H1 (cell line): ENCODE measurements around the gene TGM3. TPM values are rescaled to one million over a fixed set of nuclear protein-coding genes. Genes with fewer than 3 reads are reported as not detected.
A peak's percentile ranks its signal among the peaks of the same experiment; 100 is the strongest.

Experiments
- CTCF ChIA-PET: fragments of 300-600 bp; sonication (Branson Sonifier 250); formaldehyde crosslinking; loops from one replicate; lab custom pipeline; 2021; ENCODE audit not compliant: partially characterized antibody; lab: Charles Lee
- POLR2A ChIA-PET: fragments of 300-600 bp; sonication (Branson Sonifier 250); formaldehyde crosslinking; loops from one replicate; lab custom pipeline; 2021; ENCODE audit warnings: inconsistent platforms; ENCODE audit not compliant: partially characterized antibody; lab: Charles Lee
- DNase-seq, 2 experiments: peaks; one replicate each; pipeline versions ENCODE4 v3.0.0 to v3.0.0-alpha.2; 2010 to 2022; ENCODE audit warnings: low spot score in 2 of 2, low read depth in 1 of 2, mixed read lengths in 1 of 2
- FAIRE-seq: peaks from 2 replicates; lab custom pipeline; 2011; peaks lifted over from hg19 to GRCh38; lab: Jason Lieb, UNC
- H2AFZ ChIP-seq: 2 replicates; pipeline ENCODE4 v1.8.1; 2012; ENCODE audit warnings: low read length, inconsistent platforms
- H2AK5ac ChIP-seq: 2 replicates; pipeline ENCODE4 v1.6.1; 2013; ENCODE audit warnings: low read depth, low read length
- H2BK120ac ChIP-seq: replicated peaks from 2 replicates; pipeline ENCODE3; 2013; ENCODE audit warnings: low read depth, low read length, inconsistent platforms
- H2BK12ac ChIP-seq: 2 replicates; pipeline ENCODE4 v1.6.1; 2013; ENCODE audit warnings: low read depth, low read length
- H2BK15ac ChIP-seq: 2 replicates; pipeline ENCODE4 v1.6.1; 2013; ENCODE audit warnings: low read length
- H2BK20ac ChIP-seq: 2 replicates; pipeline ENCODE4 v1.6.1; 2013; ENCODE audit warnings: low read length
- H2BK5ac ChIP-seq: 2 replicates; pipeline ENCODE4 v1.6.1; 2013; ENCODE audit warnings: low read depth, low read length
- H3K14ac ChIP-seq: 2 replicates; pipeline ENCODE4 v1.6.1; 2013; ENCODE audit warnings: inconsistent platforms; ENCODE audit not compliant: insufficient read length
- H3K18ac ChIP-seq: 2 replicates; pipeline ENCODE4 v1.6.1; 2013; ENCODE audit warnings: low read length; ENCODE audit errors: extremely low read depth
- H3K23ac ChIP-seq: 2 replicates; pipeline ENCODE4 v1.6.1; 2013; ENCODE audit warnings: inconsistent platforms; ENCODE audit not compliant: insufficient read length
- H3K23me2 ChIP-seq: 2 replicates; pipeline ENCODE4 v1.6.1; 2013; ENCODE audit warnings: low read depth, low read length
- H3K27ac ChIP-seq: 2 replicates; pipeline ENCODE4 v1.6.1; 2011; ENCODE audit warnings: low read depth, low read length, inconsistent platforms
- H3K27me3 ChIP-seq, 4 experiments: replicated peaks in 1 of 4; 1 replicate in 1 of 4; 2 replicates in 3 of 4; pipeline versions ENCODE4 v1.6.1 to v1.8.1; 2011 to 2013; ENCODE audit warnings: low read length in 3 of 4, mild to moderate bottlenecking in 3 of 4, inconsistent platforms in 2 of 4, mixed read lengths in 2 of 4, moderate library complexity in 1 of 4; ENCODE audit not compliant: control insufficient read depth in 3 of 4, insufficient read depth in 3 of 4; ENCODE audit errors: extremely low read depth in 1 of 4
- H3K36me3 ChIP-seq, 4 experiments: 2 replicates each; pipeline versions ENCODE4 v1.6.1 to v1.8.1; 2011 to 2013; ENCODE audit warnings: mild to moderate bottlenecking in 4 of 4, low read length in 3 of 4, moderate library complexity in 2 of 4, control low read depth in 1 of 4, inconsistent platforms in 1 of 4; ENCODE audit not compliant: insufficient read depth in 4 of 4, control insufficient read depth in 2 of 4
- H3K4ac ChIP-seq: replicated peaks from 2 replicates; pipeline ENCODE3; 2013; ENCODE audit warnings: low read length, low read depth, mixed read lengths, inconsistent platforms; ENCODE audit not compliant: insufficient read length
- H3K4me1 ChIP-seq, 4 experiments: replicated peaks in 1 of 4; 1 replicate in 1 of 4; 2 replicates in 3 of 4; pipeline versions ENCODE4 v1.6.1 to v1.8.1; 2011 to 2013; ENCODE audit warnings: low read length in 3 of 4, inconsistent platforms in 2 of 4, mixed read lengths in 1 of 4; ENCODE audit not compliant: insufficient read depth in 4 of 4, control insufficient read depth in 3 of 4
- H3K4me2 ChIP-seq, 2 experiments: 2 replicates each; pipeline versions ENCODE4 v1.6.1 to v1.8.1; 2011 to 2013; ENCODE audit warnings: low read depth in 2 of 2, low read length in 2 of 2, control low read depth in 1 of 2, inconsistent platforms in 1 of 2, mild to moderate bottlenecking in 1 of 2; ENCODE audit not compliant: insufficient read depth in 1 of 2
- H3K4me3 ChIP-seq, 4 experiments: fragments of 200-600, 300-600 bp in 1 of 4; sonication (generic), shearing (Covaris generic), sonication (Bioruptor Twin) in 1 of 4; 2 replicates each; pipeline versions ENCODE4 v1.5.1 to v1.8.1; 2011 to 2016; ENCODE audit warnings: low read length in 4 of 4, low read depth in 3 of 4, control low read depth in 2 of 4, inconsistent platforms in 2 of 4, mild to moderate bottlenecking in 2 of 4, mixed read lengths in 1 of 4, moderate library complexity in 1 of 4; ENCODE audit not compliant: insufficient read depth in 2 of 4; ENCODE audit errors: extremely low read depth in 1 of 4
- H3K56ac ChIP-seq: replicated peaks from 2 replicates; pipeline ENCODE3; 2013; ENCODE audit warnings: low read depth, mild to moderate bottlenecking, mixed read lengths, low read length, inconsistent platforms; ENCODE audit not compliant: insufficient read length
- H3K79me1 ChIP-seq: 2 replicates; pipeline ENCODE4 v1.6.1; 2013; ENCODE audit warnings: low read depth, low read length, control low read depth
- H3K79me2 ChIP-seq, 2 experiments: 2 replicates each; pipeline versions ENCODE4 v1.6.1 to v1.8.1; 2012 to 2013; ENCODE audit warnings: low read length in 2 of 2, mild to moderate bottlenecking in 2 of 2, inconsistent platforms in 1 of 2; ENCODE audit not compliant: insufficient read depth in 2 of 2, control insufficient read depth in 1 of 2
- H3K9ac ChIP-seq, 4 experiments: replicated peaks in 1 of 4; 1 replicate in 1 of 4; 2 replicates in 3 of 4; pipeline versions ENCODE4 v1.6.1 to v1.8.1; 2011 to 2013; ENCODE audit warnings: low read depth in 3 of 4, low read length in 3 of 4, control low read depth in 2 of 4, mild to moderate bottlenecking in 2 of 4, moderate library complexity in 2 of 4, inconsistent platforms in 1 of 4; ENCODE audit errors: extremely low read depth in 1 of 4
- H3K9me3 ChIP-seq, 2 experiments: 2 replicates each; pipeline versions ENCODE4 v1.6.1 to v1.8.1; 2012 to 2013; ENCODE audit warnings: mild to moderate bottlenecking in 2 of 2, moderate library complexity in 2 of 2, control low read depth in 1 of 2, inconsistent platforms in 1 of 2, low read depth in 1 of 2, low read length in 1 of 2, mixed read lengths in 1 of 2; ENCODE audit not compliant: insufficient read depth in 2 of 2
- H4K20me1 ChIP-seq, 2 experiments: replicated peaks in 1 of 2; 2 replicates each; pipeline versions ENCODE3 to v1.8.1; 2011 to 2013; ENCODE audit warnings: inconsistent platforms in 2 of 2, low read length in 2 of 2, mild to moderate bottlenecking in 1 of 2; ENCODE audit not compliant: insufficient read depth in 2 of 2, control insufficient read depth in 1 of 2
- H4K5ac ChIP-seq: 2 replicates; pipeline ENCODE4 v1.6.1; 2013; ENCODE audit warnings: low read length, low read depth, mixed read lengths, inconsistent platforms; ENCODE audit not compliant: insufficient read length
- H4K8ac ChIP-seq: 2 replicates; pipeline ENCODE4 v1.8.0; 2013; ENCODE audit warnings: mild to moderate bottlenecking, moderate library complexity, low read length, inconsistent platforms; ENCODE audit not compliant: insufficient read depth; ENCODE audit errors: extremely low read depth
- H4K91ac ChIP-seq: replicated peaks from 2 replicates; pipeline ENCODE3; 2013; ENCODE audit warnings: low read length, mixed read lengths, inconsistent platforms; ENCODE audit not compliant: insufficient read length
- BRCA1 ChIP-seq: IDR thresholded peaks from 2 replicates; pipeline ENCODE4 v1.6.1; 2012; ENCODE audit warnings: low read depth, low read length, improper control_type of control experiment
- CBX5 ChIP-seq: fragments of 300-800, 300-1000 bp; sonication (generic); IDR thresholded peaks from 2 replicates; pipeline ENCODE4 v1.7.1; 2016; ENCODE audit warnings: antibody characterized with exemption, low read length, low read depth
- GABPA ChIP-seq: IDR thresholded peaks from 2 replicates; pipeline ENCODE4 v1.6.1; 2011; ENCODE audit warnings: mild to moderate bottlenecking, low read length, moderate library complexity, borderline replicate concordance; ENCODE audit not compliant: insufficient read depth
- HDAC6 ChIP-seq: IDR thresholded peaks from one replicate; pipeline ENCODE4 v1.7.1; 2012; ENCODE audit warnings: low read depth, mild to moderate bottlenecking, inconsistent platforms, low read length, moderate library complexity
- JUN ChIP-seq: IDR thresholded peaks from 2 replicates; pipeline ENCODE4 v1.6.1; 2011; ENCODE audit warnings: low read depth, mild to moderate bottlenecking, improper control_type of control experiment, low read length
- KDM5A ChIP-seq: fragments of 200-600 bp; IDR thresholded peaks from 2 replicates; pipeline ENCODE4 v1.7.1; 2012; ENCODE audit warnings: mild to moderate bottlenecking, low read length, inconsistent platforms, mixed read lengths
- PHF8 ChIP-seq: fragments of 200-600 bp; sonication (generic); conservative IDR thresholded peaks from 2 replicates; pipeline ENCODE4 v1.7.1; 2012; ENCODE audit warnings: low read depth, mild to moderate bottlenecking, inconsistent platforms, low read length, moderate library complexity
- RNF2 ChIP-seq: fragments of 200-900, 300-1000 bp; sonication (generic); IDR thresholded peaks from 2 replicates; pipeline ENCODE4 v1.7.1; 2016; ENCODE audit warnings: borderline replicate concordance, low read depth, mild to moderate bottlenecking, antibody characterized with exemption, low read length; ENCODE audit not compliant: poor library complexity, severe bottlenecking; ENCODE audit errors: missing control alignments
- YY1 ChIP-seq: IDR thresholded peaks from 2 replicates; pipeline ENCODE4 v1.6.1; 2011; ENCODE audit warnings: low read depth, mild to moderate bottlenecking, low read length
- ZNF274 ChIP-seq: IDR thresholded peaks from 2 replicates; pipeline ENCODE4 v1.7.0; 2012; ENCODE audit warnings: low read length, borderline replicate concordance; ENCODE audit errors: extremely low read depth
- WGBS, 2 experiments: shearing (Covaris generic) in 1 of 2; methylation state at CpG; one replicate each; pipeline versions ENCODE4 v1.1.6 to v1.1.7; 2013 to 2015; ENCODE audit warnings: low lambda C conversion rate in 2 of 2, mixed read lengths in 2 of 2, inconsistent platforms in 1 of 2, low coverage in 1 of 2, missing lambda C conversion rate in 1 of 2; ENCODE audit not compliant: insufficient replicate concordance in 2 of 2, insufficient coverage in 1 of 2, insufficient read length in 1 of 2; ENCODE audit errors: extremely low coverage in 1 of 2, missing lambda C conversion rate in 1 of 2; 5-methylcytosine and 5-hydroxymethylcytosine counted together
- polyA plus RNA-seq, 7 experiments: library from polyadenylated mRNA; depleted of rRNA in 3 of 7; stranded (reverse) in 5 of 7; unstranded in 2 of 7; fragments of >200 nt in 5 of 7; fragments of 200-250 nt in 2 of 7; gene quantifications; 1 replicate in 5 of 7; 2 replicates in 1 of 7; 4 replicates in 1 of 7; pipeline versions ENCODE4 v1.2.1 to v1.2.3, GENCODE V29; 2011 to 2013; ENCODE audit warnings: missing spikeins in 2 of 7, mixed read lengths in 2 of 7
- total RNA-seq: library from RNA; stranded (reverse); fragmentation: NEBNext Ultra II Directional; extraction: Animal tissue kit (Norgen Biotek cat#: 25700); gene quantifications from 2 replicates; pipeline ENCODE4 v1.2.1, GENCODE V29; 2021

Gene TGM3
- total and polyA plus RNA-seq, 2 of the 8 experiments (the other 6 are each of a cell fraction or from before 2014, with no cell fraction given) = 0.12 TPM; not detected in 1

DNA sequence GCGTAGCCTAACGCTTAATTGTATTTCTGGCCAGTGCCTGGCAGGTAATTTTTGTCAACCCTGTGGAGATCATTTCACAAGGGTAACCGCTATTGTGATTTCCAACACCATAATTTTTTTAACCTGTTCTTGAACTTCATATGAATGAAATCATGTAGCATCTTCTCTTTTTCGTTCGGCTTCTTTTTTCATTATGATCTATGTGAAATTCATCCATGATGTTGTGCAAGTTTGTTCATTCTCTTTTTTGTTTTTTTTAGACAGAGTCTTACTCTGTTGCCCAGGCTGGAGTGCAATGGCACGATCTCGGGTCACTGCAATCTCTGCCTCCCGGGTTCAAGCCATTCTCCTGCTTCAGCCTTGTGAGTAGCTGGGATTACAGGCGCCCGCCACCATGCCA, 42.5 kb upstream of the TGM3 start:
- Histone ChIP-seq H3K14ac (no peak overlapping the region), H3K9me3 (no peaks in the 10 kb centered on the region), H3K27ac (no peak overlapping the region), H3K9ac (no peak overlapping the region), H2AFZ (no peak overlapping the region), H2AK5ac (no peak overlapping the region), H3K79me1 (no peaks in the 10 kb centered on the region), H3K4me1 (peaks cover 0 to 4% (median 2%) of the 10 kb centered on the region in 4 experiments; a peak in 3 of 7 replicates), H2BK5ac (no peak overlapping the region), H3K56ac (no peak overlapping the region), H3K23me2 (no peaks in the 10 kb centered on the region), H3K18ac (no peak overlapping the region), H3K4me3 (no peak overlapping the region), H3K4ac (no peak overlapping the region), H4K20me1 (no peaks in the 10 kb centered on the region), H4K91ac (no peak overlapping the region), H3K79me2 (no peaks in the 10 kb centered on the region), H3K23ac (no peak overlapping the region), H3K4me2 (0 out of 4 replicates have a peak overlapping the region, but pooled peaks of 1 of the 2 experiments have one; percentile 14), H4K5ac (no peak overlapping the region), H2BK12ac (no peak overlapping the region), H3K27me3 (no peaks in the 10 kb centered on the region), H2BK120ac (no peak overlapping the region), H2BK20ac (no peak overlapping the region), H4K8ac (no peak overlapping the region), H3K36me3 (no peaks in the 10 kb centered on the region), H2BK15ac (no peak overlapping the region)
- FAIRE-seq (no peak), DNase-seq (no peak)
- CTCF ChIA-PET = no interaction called here
- 87% methylated on average over 10 of the region's 10 CpGs; no CpG with 5 or more reads in 1 of the 2 experiments for WGBS, 2 experiments
- POLR2A ChIA-PET = no interaction called here
- TF ChIP-seq HDAC6 = no peak
- TF ChIP-seq GABPA = no peak
- no peak for TF ChIP-seq PHF8
- TF ChIP-seq BRCA1 = no peak
- no peak for TF ChIP-seq ZNF274
- TF ChIP-seq JUN = no peak
- TF ChIP-seq RNF2 = no peak
- TF ChIP-seq KDM5A = no peak
- no peak for TF ChIP-seq YY1
- TF ChIP-seq CBX5 = no peak
